ENCODE data around the gene MIOS. TPM values are rescaled to one million over a fixed set of nuclear protein-coding genes. Genes with fewer than 3 reads are reported as not detected.

Gene MIOS
- total and polyA plus RNA-seq, 2 of the 8 experiments (the other 6 are each of a cell fraction or from before 2014, with no cell fraction given) = 15.5 to 50.7 TPM

- Histone ChIP-seq H2BK120ac (replicated peaks; ENCODE audit: low read depth, low read length) (no peak overlapping the region), H3K9me3 (ENCODE audit: insufficient read depth in 2 of 2, low read depth in 1 of 2, low read length in 1 of 2) (no peaks in the 10 kb centered on the region), H3K4me3 (ENCODE audit: extremely low read depth in 1 of 4, insufficient read depth in 2 of 4, low read depth in 3 of 4, low read length in 4 of 4) (no peak overlapping the region), H3K79me1 (ENCODE audit: low read depth, low read length) (no peaks in the 10 kb centered on the region), H3K27me3 (replicated peaks in 1 of 4; ENCODE audit: control insufficient read depth in 3 of 4, extremely low read depth in 1 of 4, insufficient read depth in 3 of 4, low read length in 3 of 4) (no peaks in the 10 kb centered on the region), H3K9ac (replicated peaks in 1 of 4; ENCODE audit: extremely low read depth in 1 of 4, low read depth in 3 of 4, low read length in 3 of 4) (no peak overlapping the region), H3K4me1 (replicated peaks in 1 of 4; ENCODE audit: control insufficient read depth in 3 of 4, insufficient read depth in 4 of 4, low read length in 3 of 4) (no peaks in the 10 kb centered on the region), H3K56ac (replicated peaks; ENCODE audit: insufficient read length, low read depth, low read length) (no peak overlapping the region), H4K8ac (ENCODE audit: extremely low read depth, insufficient read depth, low read length) (no peak overlapping the region), H4K5ac (ENCODE audit: insufficient read length, low read depth, low read length) (no peak overlapping the region), H3K27ac (ENCODE audit: low read depth, low read length) (no peak overlapping the region), H2AK5ac (ENCODE audit: low read depth, low read length) (no peak overlapping the region), H3K79me2 (ENCODE audit: control insufficient read depth in 1 of 2, insufficient read depth in 2 of 2, low read length in 2 of 2) (no peaks in the 10 kb centered on the region), H3K4me2 (ENCODE audit: insufficient read depth in 1 of 2, low read depth in 2 of 2, low read length in 2 of 2) (no peak overlapping the region), H3K23ac (ENCODE audit: insufficient read length) (no peak overlapping the region), H3K23me2 (ENCODE audit: low read depth, low read length) (no peaks in the 10 kb centered on the region; the same call in 1 of the 2 replicates), H4K20me1 (replicated peaks in 1 of 2; ENCODE audit: control insufficient read depth in 1 of 2, insufficient read depth in 2 of 2, low read length in 2 of 2) (no peaks in the 10 kb centered on the region), H2BK15ac (ENCODE audit: low read length) (no peak overlapping the region), H3K18ac (ENCODE audit: extremely low read depth, low read length) (no peak overlapping the region), H3K14ac (ENCODE audit: insufficient read length) (no peak overlapping the region), H3K4ac (replicated peaks; ENCODE audit: insufficient read length, low read depth, low read length) (no peak overlapping the region), H2BK12ac (ENCODE audit: low read depth, low read length) (no peak overlapping the region), H2AFZ (ENCODE audit: low read length) (no peak overlapping the region), H2BK20ac (ENCODE audit: low read length) (no peak overlapping the region), H3K36me3 (ENCODE audit: control insufficient read depth in 2 of 4, insufficient read depth in 4 of 4, low read length in 3 of 4) (no peaks in the 10 kb centered on the region), H4K91ac (replicated peaks; ENCODE audit: insufficient read length, low read length) (no peak overlapping the region), H2BK5ac (ENCODE audit: low read depth, low read length) (no peak overlapping the region)
- FAIRE-seq (no peak), DNase-seq (ENCODE audit: low read depth in 1 of 2, low spot score in 2 of 2) (no peak)
- ChIA-PET CTCF (ENCODE audit: partially characterized antibody) (interaction anchor here (0.6 to 1.5 kb wide), 2 partner anchors 9 to 699 kb away, joined by 3 to 4 read pairs; no protein-coding TSS in a partner anchor), POLR2A (ENCODE audit: partially characterized antibody) (no interaction called here)
- TF ChIP-seq SIRT6 (IDR thresholded peaks at IDR 0.05; ENCODE audit: low read length) = no peak
- no peak for TF ChIP-seq POLR2AphosphoS5 (IDR thresholded peaks at IDR 0.05; ENCODE audit: low read depth, low read length)
- no peak for TF ChIP-seq CHD1 (IDR thresholded peaks at IDR 0.05; ENCODE audit: low read depth, low read length)
- no peak for TF ChIP-seq TEAD4 (IDR thresholded peaks at IDR 0.05; ENCODE audit: low read depth, low read length)
- no peak for TF ChIP-seq KDM4A (IDR thresholded peaks at IDR 0.05; ENCODE audit: low read depth, low read length, severe bottlenecking)
- TF ChIP-seq RBBP5 (IDR thresholded peaks at IDR 0.05; ENCODE audit: borderline replicate concordance, low read depth, low read length) = no peak
- no peak for TF ChIP-seq EGR1 (IDR thresholded peaks at IDR 0.05; ENCODE audit: borderline replicate concordance, low read depth, low read length)
- TF ChIP-seq BCL11A (IDR thresholded peaks at IDR 0.05; ENCODE audit: low read depth in 2 of 2, low read length in 2 of 2) = no peak
- TF ChIP-seq CREB1 (IDR thresholded peaks at IDR 0.05) = no peak
- TF ChIP-seq CEBPB (IDR thresholded peaks at IDR 0.05; ENCODE audit: low read depth, low read length) = no peak
- TF ChIP-seq SIN3A (conservative IDR thresholded peaks at IDR 0.05 in 1 of 2, IDR thresholded peaks at IDR 0.05 in 1 of 2; ENCODE audit: low read depth in 1 of 2, low read length in 2 of 2) = no peak
- TF ChIP-seq EP300 (IDR thresholded peaks at IDR 0.05; ENCODE audit: borderline replicate concordance in 1 of 2, low read depth in 2 of 2, low read length in 2 of 2) = no peak
- 82% methylated on average over 8 of the region's 8 CpGs; no CpG with 5 or more reads in 1 of the 2 experiments for WGBS, 2 experiments (ENCODE audit: extremely low coverage in 1 of 2, insufficient coverage in 1 of 2, insufficient read length in 1 of 2, insufficient replicate concordance in 2 of 2, low coverage in 1 of 2, low lambda C conversion rate in 2 of 2, missing lambda C conversion rate in 1 of 2)
Observed at GRCh38 chr7:7554649-7555575, 11.8 kb upstream of the MIOS start.

All from H1 (cell line).